ENCODE data around the gene ASPN.
"Not testable (repeated sequence)": the region's sequence is repeated elsewhere in the genome, so short reads cannot be mapped to it uniquely, and the experiment has no call there.

ASPN gene

DNA sequence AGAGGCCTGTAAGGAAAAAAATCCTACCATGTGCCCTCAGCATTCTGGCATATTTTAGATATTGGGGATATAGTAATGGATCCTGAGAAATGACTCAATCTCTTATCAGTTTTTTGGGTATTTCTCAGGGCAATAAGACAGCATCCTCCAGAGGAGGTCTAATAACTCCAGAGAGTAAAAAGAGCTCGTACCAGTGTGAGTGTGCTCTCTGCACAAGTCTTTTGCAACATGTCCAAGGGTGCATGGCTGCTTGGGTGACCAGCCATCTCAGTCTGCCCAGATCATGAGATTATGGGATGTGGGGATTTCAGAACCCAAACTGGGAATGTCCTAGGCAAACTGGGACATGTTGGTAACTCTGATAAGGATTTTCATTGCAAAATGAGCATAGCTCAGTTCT is 15.3 kb downstream of the ASPN start:
- FAIRE-seq, result no peak

DNA sequence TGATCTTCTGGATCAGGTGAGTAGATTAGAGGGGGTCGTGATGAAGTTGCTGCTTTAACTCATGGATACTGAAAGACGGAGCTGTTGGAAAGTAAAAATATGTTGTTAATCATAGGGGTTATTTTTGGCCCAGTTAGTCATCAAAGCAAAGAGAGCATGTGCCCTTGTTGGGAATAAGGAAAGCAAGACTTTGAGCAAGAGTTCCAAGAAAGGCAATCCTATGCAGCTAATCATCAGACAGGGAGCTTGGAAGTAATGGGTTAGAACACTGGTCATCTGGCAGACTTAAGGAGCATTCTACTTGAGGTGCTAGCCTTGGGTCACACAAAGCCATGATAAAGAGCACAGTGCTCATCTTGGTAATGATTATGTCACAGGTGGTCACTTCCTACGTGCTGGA is 18.3 kb downstream of the ASPN start:
- FAIRE-seq, result no peak

DNA sequence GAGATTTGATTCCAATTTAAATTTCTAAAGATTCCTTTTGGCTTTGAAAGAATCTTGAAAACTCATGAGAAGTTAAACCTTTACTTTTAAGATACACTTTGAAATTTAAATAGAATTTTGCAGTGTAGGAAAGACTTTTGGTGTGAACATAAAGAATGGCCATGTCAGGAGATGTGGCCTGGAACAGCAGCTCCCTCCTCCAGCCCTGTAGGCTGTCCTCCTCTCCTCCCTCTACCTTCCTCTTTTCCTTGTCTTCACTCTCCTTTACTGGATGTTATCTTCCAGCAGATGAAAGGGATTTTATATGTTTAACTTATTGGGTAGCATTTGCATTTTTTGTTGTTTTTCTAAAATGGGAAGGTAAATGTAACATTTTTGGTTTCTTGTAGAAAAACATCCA is 18.9 kb downstream of the ASPN start:
- FAIRE-seq, result no peak

DNA sequence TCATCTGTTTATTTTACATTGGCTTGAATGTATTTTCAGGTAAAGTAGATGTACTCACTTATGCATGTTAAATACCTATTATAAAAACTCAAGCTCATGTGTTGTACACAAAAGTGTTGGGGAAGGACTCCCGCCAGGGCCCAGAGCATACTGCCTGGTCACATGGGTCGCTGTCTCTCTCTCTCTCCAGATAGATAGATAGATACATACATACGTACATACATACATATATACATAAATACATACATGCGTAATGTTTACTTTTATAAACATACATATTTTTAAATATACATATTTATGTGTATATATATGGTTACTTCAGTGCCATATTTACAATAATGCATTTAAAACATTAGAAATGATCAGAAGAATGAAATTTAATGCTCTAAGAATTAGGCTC is 24.7 kb downstream of the ASPN start:
- no peak for FAIRE-seq

DNA sequence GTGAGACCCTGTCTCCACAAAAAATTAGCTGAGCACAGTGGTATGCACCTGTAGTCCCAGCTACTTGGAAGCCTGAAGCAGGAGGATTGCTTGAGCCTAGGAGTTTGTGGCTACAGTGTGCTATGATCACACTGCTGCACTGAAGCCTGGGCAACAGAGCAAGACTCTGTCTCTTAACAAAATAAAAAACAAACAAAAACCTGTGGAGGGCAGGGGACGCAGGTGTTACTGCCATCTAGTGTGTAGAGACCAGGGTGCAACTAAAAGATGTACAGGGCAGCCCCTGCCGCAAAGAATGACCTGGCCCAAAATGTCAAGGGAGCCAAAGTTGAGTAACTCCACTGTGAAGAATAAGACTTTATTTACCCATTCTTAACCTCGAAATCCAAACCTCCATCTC is 27.1 kb downstream of the ASPN start:
- no peak for FAIRE-seq

DNA sequence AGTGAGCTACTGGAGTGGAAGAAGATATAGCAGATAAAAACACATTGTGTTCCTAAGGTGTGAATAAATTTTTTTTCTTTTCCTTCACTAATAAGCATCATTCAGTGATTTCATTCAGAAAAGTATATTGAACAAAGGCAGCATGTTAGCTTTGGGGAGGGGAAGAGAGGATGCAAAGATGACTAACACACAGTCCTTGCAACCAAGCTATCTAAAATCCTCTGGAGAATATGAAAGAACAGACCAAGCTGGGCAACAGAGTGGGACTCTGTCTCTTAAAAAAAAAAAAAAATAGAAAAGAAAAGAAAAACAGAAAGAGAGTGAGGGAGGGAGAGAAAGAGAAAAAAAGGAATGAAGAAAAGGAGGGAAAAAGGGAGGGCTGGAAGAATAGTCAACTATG is 35.8 kb downstream of the ASPN start:
- no peak for FAIRE-seq

DNA sequence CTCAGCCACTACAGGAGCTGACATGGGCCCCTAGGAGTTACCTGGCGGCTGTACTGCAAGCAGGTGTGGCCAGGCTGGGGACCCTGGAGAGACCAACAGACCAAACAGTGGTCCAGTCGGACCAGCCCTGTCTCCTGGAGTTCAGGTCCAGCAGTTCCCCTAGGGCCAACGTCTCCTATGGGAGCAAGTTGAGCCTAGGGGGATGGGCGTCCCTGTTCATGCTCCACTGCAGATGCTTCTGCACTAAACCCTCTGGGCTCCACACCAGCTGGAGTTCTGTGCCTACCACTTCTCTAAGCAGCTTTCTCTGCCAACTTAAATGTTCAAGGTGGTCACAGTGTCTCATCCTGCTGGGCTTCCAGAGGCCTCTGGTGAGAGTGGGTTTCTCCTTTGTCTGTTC is 37.5 kb downstream of the ASPN start:
- FAIRE-seq, result no peak

DNA sequence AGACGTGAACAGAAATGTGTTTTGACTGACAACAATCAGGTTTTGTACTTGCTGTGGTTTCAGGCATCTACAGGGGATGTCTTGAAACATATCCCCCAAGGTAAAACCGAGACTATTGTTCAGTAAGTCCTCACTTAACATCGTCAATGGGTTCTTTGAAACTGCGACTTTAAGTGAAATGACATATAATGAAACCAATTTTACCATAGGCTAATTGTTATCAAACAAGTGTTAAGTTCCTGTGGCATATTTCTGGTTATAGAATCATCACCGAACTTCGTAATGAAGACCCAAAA is 41.6 kb downstream of the ASPN start:
- no peak for FAIRE-seq

DNA sequence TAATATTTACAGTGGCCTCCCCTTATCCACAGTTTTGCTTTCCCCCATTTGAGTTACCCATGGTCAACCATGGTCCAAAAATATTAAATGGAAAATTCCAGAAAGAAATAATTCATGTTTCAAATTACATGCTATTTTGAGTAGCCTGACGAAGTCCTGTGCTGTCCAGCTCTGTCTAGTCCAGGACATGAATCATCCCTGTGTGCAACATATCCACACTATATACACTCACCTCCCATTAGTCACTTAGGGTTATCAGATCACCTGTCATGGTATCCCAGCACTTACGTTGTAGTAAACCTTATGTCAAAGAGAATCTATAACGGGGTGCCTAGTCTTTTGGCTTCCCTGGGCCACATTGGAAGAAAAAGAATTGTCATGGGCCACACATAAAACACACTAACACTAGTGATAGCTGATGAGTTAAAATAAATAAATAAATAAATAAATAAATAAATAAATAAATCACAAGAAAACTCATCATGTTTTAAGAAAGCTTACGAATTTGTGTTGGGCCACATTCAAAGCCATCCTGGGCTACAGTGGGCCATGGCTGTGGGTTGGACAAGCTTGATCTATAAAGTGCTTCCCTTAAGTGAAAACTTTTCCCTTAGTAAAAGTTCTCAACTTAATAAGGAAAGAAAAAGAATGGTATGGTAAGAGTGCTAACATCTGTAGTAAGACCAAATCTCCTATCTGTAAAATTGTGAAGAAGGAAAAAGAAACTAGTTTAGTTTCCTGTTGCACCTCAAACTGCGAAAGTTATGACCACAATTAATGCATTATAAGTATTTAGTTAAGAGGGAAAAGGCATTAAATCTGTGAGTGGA is 42.2 kb downstream of the ASPN start:
- no peak for FAIRE-seq

DNA sequence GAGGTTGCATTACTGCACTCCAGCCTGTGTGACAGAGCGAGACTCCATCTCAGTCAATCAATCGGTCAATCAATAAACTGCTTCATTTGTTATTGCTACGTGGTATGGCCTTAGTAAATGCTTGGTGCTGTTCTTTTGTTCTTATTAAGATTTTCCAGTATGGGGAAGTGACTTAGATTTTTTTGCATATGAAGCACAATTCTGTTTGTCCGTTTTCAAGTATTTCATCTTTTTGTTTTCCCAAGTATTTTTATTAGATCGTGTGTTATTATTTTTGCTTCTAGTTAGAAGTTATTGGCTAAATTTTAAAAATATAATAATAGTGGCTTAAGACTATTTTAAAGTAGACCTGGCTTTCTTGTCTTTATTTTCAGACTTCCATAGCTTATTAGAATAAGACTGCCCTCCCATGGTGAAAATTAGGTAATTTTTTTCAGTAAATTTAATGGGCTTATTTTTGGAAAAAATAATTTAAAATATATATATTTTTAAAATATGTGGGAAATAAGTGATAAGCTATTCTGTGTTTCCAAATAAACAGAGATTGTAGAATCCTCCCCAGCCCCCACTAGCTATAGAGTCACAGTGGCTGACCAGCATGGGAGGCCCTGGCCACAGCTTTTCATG is 43.3 kb downstream of the ASPN start:
- peak; percentile 84 for FAIRE-seq

DNA sequence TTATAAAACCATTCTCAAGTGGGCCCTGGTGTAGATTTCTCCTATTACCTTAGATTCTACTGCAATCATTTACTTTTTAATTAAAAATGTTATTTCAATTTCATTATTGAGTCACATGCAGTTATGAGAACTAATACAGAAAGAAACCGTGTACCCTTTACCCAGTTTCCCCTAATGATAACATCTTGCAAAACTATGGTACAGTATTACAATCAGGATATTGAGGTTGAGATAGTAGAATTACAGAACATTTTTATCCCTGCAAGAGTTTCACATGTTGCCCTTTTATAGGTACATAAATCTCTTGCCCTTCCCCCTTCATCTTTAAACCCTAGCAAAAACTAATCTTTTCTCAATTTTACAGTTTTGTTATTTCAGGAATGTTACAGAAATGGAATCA is 47.0 kb downstream of the ASPN start:
- FAIRE-seq, result no peak

DNA sequence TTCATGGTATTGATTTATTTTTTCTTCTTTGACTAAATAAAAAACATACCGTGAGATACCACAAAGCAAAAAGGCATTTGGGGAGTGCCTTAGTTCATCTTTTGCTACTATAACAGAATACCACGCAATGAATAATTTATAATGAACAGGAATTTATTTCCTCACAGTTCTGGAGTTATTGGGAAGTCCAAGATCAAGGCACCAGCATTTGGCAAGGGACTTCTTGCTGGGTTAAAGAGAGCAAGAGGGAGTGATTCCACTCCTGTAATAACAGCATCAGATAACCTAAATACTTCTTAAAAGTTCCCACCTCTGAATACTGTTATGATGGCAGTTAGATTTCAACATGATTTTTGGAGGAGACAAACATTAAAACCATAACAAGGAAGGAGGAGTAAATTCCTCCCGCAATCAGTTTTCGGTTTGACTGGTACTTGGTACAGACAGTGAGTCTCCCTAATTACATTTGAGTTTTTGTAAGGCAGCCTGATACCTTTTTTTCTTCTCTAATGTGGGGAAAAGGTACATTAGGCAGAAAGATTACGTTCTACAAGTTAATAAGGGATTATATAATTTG is 49.2 kb downstream of the ASPN start:
- FAIRE-seq, result no peak

DNA sequence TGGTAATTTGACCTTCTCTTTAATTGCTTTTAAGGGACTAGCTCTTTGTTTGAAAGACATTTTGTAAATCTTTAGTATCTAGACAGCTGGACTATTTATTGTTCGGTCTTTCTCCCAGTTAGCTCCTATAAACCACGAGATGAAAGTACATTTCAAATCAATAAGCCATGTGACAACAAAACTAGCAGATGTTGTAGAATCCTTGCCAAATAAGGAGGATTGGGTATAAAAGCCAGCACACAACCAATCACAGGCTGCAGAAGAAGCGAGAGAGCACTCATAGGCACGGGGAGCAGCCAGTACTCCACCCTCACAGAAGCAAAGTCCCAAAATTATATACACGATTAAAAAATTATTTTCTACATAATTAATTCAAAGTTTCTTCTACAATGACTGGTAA is 50.0 kb downstream of the ASPN start:
- no peak for FAIRE-seq

DNA sequence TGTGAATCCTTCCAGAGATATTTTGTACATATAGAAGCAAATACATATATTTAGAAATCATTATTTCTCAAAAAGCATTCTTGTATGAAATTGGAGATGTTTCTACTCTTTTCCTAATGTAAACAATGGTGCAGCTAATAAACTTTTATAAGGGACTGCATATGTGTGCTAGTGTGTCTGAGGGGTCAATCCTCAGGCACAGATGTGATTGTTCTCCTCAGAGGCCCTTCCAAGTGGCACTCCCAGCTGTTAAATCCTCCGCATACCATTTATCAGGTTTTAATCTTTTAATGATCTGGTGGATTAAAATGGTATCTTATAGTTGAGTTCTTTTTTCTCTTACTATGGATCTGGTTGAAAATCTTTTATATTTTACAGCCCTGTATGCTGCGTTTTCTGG is 52.5 kb downstream of the ASPN start:
- FAIRE-seq, result no peak

DNA sequence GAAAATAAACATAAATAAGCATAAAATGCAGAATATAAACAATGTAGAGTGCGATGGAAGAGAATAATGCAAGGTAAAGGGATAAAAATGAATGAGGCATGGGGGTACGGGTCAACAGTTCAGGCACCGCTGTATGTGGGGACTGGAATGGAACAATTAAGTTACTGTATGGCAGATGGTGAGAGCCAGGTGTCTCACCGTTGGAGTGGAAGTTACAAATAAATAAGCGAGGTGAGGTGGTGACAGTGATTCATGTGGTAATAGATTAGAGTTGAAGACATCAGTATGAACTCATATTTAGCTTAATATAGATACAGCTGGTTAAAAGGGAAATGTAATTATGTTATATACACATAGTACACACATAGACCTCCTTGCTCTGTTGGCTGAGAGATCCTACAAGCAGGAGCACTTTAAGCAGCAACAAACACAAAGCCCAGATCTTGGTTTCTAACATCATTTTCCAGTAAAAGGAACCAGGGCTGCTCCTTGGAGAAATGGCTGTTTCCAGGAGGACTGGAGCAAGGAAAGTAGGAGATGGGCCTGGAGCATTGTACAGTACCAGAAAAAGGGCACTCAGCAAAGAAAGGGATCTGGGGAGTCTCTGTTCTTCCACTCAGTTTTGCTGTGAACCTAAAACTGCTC is 55.7 kb downstream of the ASPN start:
- FAIRE-seq, result no peak

DNA sequence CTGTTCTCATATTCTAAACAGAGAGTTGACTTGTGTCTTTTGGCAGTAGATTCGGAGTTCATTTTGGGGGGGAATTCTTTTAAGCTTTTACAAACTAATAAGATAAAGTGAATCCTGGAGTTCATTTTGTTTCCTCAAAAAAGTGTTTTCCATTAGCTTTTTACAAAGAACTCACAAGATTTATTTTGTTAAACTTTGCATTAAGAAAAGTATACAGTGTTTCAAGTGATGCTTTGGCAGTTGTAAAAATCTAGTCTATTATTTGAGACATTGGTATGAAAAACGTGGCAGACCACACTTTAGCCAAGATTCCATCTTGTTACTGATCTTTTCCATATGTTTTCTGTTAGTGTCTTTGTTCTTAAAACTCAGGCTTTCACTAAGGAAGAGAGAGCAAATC is 56.8 kb downstream of the ASPN start:
- no peak for FAIRE-seq

DNA sequence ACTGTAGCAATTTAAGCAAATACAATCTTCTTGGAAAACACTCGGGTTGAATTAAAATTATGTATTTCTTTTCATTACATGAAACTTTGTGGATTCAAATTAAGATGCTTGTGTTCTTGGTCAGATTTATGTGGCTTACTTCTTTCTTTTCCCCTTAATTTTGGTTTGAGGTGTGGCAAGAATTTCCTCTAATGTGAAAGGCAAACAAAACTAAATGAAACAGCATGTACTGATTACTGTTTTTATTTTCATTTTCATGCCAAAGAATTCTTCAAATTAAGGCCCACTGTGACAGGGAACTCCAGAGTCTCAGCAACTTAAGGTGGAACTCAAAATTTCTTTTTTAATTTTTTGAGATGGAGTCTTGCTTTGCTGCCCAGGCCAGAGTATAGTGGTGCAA is 58.0 kb downstream of the ASPN start, which contains the start of gene OMD:
Gene OMD (minus strand): TSS at position 132 of the 400 bp plus-strand sequence. CDS start 6,913 bp downstream, outside the sequence.
- FAIRE-seq, result no peak

DNA sequence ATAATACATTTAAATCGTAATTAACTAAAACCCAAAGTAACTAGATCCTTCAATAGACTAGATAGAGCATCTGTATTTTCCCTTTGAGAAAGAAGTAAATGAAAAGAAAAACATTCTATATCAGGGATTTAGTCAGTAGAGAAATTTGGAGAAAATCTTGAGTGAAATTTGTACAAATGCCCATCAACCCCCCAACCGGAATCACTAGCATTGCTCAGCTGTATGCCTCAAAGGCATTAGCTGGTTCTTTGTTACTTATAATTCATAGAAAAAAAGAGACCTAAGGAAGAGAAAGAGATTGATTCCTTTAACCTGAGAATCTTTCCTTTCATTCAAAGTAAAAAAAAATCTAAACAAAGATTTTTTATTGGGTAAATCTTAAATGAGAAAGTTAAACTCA is 58.7 kb downstream of the ASPN start:
- FAIRE-seq, result no peak

DNA sequence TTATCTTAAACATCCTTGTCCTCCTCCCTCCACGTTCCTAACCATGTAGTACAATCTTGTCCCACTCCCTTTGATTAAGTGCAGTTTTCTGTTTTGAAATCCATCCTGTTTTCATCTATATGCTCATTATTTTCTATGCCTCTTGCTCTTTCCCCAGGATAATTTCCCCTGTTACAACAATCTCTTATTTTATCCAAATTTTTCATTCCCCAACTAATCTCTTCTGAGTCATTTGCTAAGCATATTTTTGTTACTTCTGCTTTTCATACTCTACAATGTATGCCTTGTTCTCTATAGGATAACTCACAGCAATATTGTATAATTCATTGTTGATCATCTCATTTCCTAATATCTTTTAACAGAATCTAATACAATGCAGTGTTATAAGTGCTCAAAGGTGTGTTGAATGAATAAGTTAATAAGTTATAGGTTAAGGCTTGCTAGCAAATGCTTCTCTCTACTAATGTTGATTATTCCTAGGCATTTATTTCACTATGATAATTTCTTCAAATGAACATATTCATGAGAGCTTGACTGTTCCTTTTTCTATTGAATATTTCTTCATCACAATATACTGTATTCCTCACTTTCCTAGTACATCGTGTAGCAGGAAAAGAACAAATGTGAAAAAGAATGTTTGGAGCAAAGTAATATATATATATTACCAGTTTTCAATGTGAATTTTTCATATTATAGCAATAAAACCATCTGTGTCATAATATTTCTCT is 59.5 kb downstream of the ASPN start:
- FAIRE-seq, result no peak

DNA sequence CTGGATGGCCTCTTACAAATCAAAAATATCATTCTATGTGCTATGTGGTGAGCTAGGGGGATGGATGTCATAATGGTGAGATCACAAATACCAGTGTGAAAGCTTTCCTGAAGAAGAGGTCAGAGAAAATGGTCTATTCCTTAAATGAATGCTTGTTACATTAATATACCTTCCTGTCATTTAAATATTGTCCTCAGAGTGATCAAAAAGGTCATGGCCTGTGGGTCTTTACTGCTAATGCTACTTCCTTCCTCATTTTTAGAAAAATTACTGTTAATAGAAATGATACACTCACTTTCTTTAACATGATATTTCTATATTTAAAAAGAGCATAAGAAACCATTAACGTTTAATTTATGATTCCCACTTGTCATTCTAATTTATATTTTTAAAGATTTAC is 67.7 kb downstream of the ASPN start:
- FAIRE-seq, result no peak

DNA sequence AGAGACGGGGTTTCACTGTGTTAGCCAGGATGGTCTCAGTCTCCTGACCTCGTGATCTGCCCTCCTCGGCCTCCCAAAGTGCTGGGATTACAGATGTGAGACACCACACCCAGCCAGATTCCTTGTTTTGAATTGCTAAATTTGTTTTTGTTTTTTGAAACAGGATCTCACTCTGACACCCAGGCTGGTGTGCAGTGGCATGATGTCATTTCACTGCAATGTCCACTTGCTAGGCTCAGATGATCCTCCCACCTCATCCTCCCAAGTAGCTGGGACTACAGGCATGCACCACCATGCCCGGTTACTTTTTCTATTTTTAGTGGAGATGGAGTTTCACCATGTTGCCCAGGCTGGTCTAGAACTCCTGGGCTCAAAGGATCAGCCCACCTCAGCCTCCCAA is 71.1 kb downstream of the ASPN start:
- not testable (repeated sequence) for FAIRE-seq

DNA sequence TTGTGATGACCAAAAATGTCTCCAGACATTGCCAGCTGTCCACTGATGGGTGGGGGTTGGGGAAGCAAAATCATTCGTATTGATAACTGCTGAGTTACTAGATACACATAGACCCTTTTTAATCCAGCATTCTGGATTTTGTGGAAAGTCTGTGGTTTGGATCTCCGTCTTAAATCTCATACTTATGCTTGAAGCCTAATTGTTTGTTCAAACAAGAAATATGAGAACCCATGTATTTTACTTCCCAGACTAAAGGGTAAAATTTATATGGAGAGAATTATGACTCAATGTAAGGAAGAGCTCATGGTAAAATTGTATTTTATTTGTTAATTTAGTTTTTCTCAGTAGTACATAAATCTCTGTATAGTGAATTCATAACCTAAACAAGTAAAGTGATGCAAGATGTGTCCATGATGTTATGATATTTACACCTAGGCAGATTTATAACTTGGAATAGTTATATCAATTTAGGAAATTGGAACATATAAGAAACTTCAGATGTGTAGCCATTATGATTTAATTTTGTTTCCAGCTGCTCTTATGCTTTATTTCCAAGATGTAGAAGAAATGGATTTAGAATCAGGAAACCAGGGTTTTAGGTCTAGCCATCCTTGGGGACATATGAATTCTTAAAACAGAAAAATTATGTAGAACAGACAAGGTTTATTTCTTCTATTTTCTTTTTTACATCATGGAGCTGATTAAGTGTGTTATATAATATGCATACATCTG is 73.4 kb downstream of the ASPN start:
- FAIRE-seq, result no peak

DNA sequence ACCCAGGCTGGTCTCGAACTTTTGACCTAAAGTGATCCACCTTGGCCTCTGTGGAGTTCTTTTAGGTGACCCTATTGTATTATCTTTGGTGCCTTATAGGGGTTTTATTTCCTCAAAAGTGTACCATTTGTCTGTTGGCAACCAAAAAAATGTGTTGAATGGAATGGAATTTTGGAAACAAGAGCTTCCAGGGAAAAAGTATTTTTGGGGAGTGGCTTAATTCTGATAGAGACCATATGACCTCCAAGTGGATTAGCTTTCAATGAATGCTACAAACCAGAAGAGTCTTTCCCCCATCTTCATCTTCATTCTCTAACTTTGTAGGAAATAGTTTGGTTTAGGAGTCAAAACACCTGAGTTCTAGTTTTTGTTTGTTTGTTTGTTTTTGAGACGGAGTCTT is 74.5 kb downstream of the ASPN start:
- FAIRE-seq, result no peak

Measured in TTC549 (cell line).